HCT116 (cell line): ENCODE data around the gene PDE4D. TPM values are rescaled to one million over a fixed set of nuclear protein-coding genes. Genes with fewer than 3 reads are reported as not detected.

ENCODE experiments used
- ATAC-seq: fragments of 200-7000 bp; cut with Tn5 transposase; 2 replicates; pipeline ENCODE4 v1.9.1; 2020; ENCODE audit warnings: mild to moderate bottlenecking, moderate library complexity
- BruUV-seq: library from RNA; stranded (reverse); fragments of 400-500 nt; replicated peaks from 2 replicates; lab custom pipeline; 2021; lab: Mats Ljungman, UMichigan
- CTCF ChIA-PET: fragments of 300-600 bp; sonication (Branson Sonifier 250); formaldehyde crosslinking; loops from one replicate; lab custom pipeline; 2021; ENCODE audit warnings: antibody characterized with exemption; lab: Charles Lee
- POLR2A ChIA-PET: fragments of 300-600, 350-600 bp; sonication (Branson Sonifier 250); formaldehyde crosslinking; loops from one replicate; lab custom pipeline; 2021; ENCODE audit warnings: antibody characterized with exemption; lab: Charles Lee
- RAD21 ChIA-PET, 2 experiments: fragments of 300-600 bp; sonication (Branson Sonifier 250); formaldehyde crosslinking; loops; one replicate each; lab custom pipeline; 2023; ENCODE audit warnings: low total read pairs in 2 of 2; ENCODE audit not compliant: uncharacterized antibody in 2 of 2, unreplicated experiment in 2 of 2, low non-redundant PET in 1 of 2; lab: Charles Lee
- DNase-seq: peaks from one replicate; pipeline ENCODE4 v3.0.0-alpha.2; 2010; ENCODE audit warnings: low read depth, low spot score
- H2AFZ ChIP-seq: fragments of 200-600 bp; shearing (Covaris generic), sonication (generic); 2 replicates; pipeline ENCODE4 v1.6.1; 2017; ENCODE audit warnings: low read depth, mixed run types, mixed read lengths, antibody characterized with exemption, low read length; ENCODE audit not compliant: poor library complexity, severe bottlenecking
- H3K27ac ChIP-seq: 2 replicates; pipeline ENCODE4 v1.5.1; 2012; ENCODE audit warnings: low read depth, low read length
- H3K27me3 ChIP-seq: fragments of 200-600 bp; sonication (generic); 2 replicates; pipeline ENCODE4 v1.6.1; 2016; ENCODE audit warnings: mixed run types, low read length, mixed read lengths; ENCODE audit not compliant: insufficient read depth
- H3K36me3 ChIP-seq, 2 experiments: fragments of 200-500 bp in 1 of 2; fragments of 200-600 bp in 1 of 2; sonication (Bioruptor generic) in 1 of 2; sonication (generic) in 1 of 2; 2 replicates each; pipeline versions ENCODE4 v1.5.1 to v1.6.1; 2014 to 2016; ENCODE audit warnings: low read length in 2 of 2, inconsistent platforms in 1 of 2, mixed read lengths in 1 of 2, mixed run types in 1 of 2; ENCODE audit not compliant: insufficient read depth in 2 of 2, control insufficient read depth in 1 of 2
- H3K4me1 ChIP-seq, 2 experiments: fragments of 200-600 bp in 1 of 2; sonication (generic) in 1 of 2; 2 replicates each; pipeline versions ENCODE4 v1.5.1 to v1.6.1; 2012 to 2017; ENCODE audit warnings: low read length in 2 of 2, inconsistent platforms in 1 of 2, mild to moderate bottlenecking in 1 of 2, mixed read lengths in 1 of 2, mixed run types in 1 of 2, moderate library complexity in 1 of 2; ENCODE audit not compliant: insufficient read depth in 2 of 2, control insufficient read depth in 1 of 2
- H3K4me2 ChIP-seq: fragments of 200-600 bp; sonication (generic); 2 replicates; pipeline ENCODE4 v1.6.1; 2017; ENCODE audit warnings: mixed run types, low read length, mixed read lengths
- H3K4me3 ChIP-seq, 2 experiments: fragments of 200-600 bp in 1 of 2; sonication (generic) in 1 of 2; replicated peaks in 1 of 2; 2 replicates each; pipeline ENCODE4 v1.5.1; 2011 to 2016; ENCODE audit warnings: low read length in 2 of 2, control low read depth in 1 of 2, low read depth in 1 of 2, mild to moderate bottlenecking in 1 of 2, mixed read lengths in 1 of 2, mixed run types in 1 of 2
- H3K79me2 ChIP-seq: fragments of 200-600 bp; sonication (generic); 2 replicates; pipeline ENCODE4 v1.6.1; 2017; ENCODE audit warnings: mild to moderate bottlenecking, mixed run types, low read length, moderate library complexity, mixed read lengths; ENCODE audit not compliant: insufficient read depth
- H3K9ac ChIP-seq: fragments of 200-600 bp; sonication (generic); 2 replicates; pipeline ENCODE4 v1.6.1; 2016; ENCODE audit warnings: low read length, mixed read lengths
- H3K9me2 ChIP-seq: fragments of 200-600 bp; sonication (generic), shearing (Covaris generic); 2 replicates; pipeline ENCODE4 v1.6.1; 2017; ENCODE audit warnings: mixed run types, mild to moderate bottlenecking, moderate library complexity; ENCODE audit not compliant: insufficient read depth
- H3K9me3 ChIP-seq, 2 experiments: fragments of 200-500 bp in 1 of 2; fragments of 200-600 bp in 1 of 2; sonication (Bioruptor generic) in 1 of 2; sonication (generic) in 1 of 2; 2 replicates each; pipeline ENCODE4 v1.6.1; 2014 to 2017; ENCODE audit warnings: low read length in 2 of 2, mixed read lengths in 2 of 2, inconsistent platforms in 1 of 2, low read depth in 1 of 2, mild to moderate bottlenecking in 1 of 2, mixed run types in 1 of 2, moderate library complexity in 1 of 2; ENCODE audit not compliant: control insufficient read depth in 1 of 2, insufficient read depth in 1 of 2
- H4K20me1 ChIP-seq: fragments of 200-600 bp; sonication (generic), shearing (Covaris generic); 2 replicates; pipeline ENCODE4 v1.6.1; 2017; ENCODE audit warnings: mixed run types, mild to moderate bottlenecking, moderate library complexity; ENCODE audit not compliant: insufficient read depth
- ELF1 ChIP-seq: IDR thresholded peaks from 2 replicates; pipeline ENCODE4 v1.6.1; 2012; ENCODE audit warnings: low read depth, borderline replicate concordance
- EZH2phosphoT487 ChIP-seq: fragments of 200-600 bp; IDR thresholded peaks from 2 replicates; pipeline ENCODE4 v1.6.1; 2018; ENCODE audit warnings: antibody characterized with exemption, borderline replicate concordance
- POLR2AphosphoS5 ChIP-seq: IDR thresholded peaks from 2 replicates; pipeline ENCODE4 v1.6.1; 2011; ENCODE audit warnings: mild to moderate bottlenecking, low read depth, low read length, moderate library complexity
- SIN3A ChIP-seq: IDR thresholded peaks from 2 replicates; pipeline ENCODE4 v1.6.1; 2012; ENCODE audit warnings: low read depth
- SRF ChIP-seq: IDR thresholded peaks from 2 replicates; pipeline ENCODE4 v1.6.1; 2012; ENCODE audit warnings: low read depth
- intact Hi-C: fragments of 100-400 bp; cut with micrococcal nuclease; formaldehyde crosslinking; loops from 2 replicates; pipeline ENCODE4 v1.10.0; 2022
- total RNA-seq: library from RNA; stranded (reverse); gene quantifications from one replicate; pipeline ENCODE4 v1.2.1, GENCODE V29; 2021; ENCODE audit not compliant: unreplicated experiment
- TF ChIP-seq, protein P1 (sequence below), 3 experiments: fragments of 200-600 bp in 1 of 3; sonication (generic) in 1 of 3; IDR thresholded peaks in 2 of 3; conservative IDR thresholded peaks in 1 of 3; 2 replicates each; pipeline ENCODE4 v1.5.1; 2012 to 2017; ENCODE audit warnings: low read depth in 2 of 3, low read length in 2 of 3, antibody characterized with exemption in 1 of 3, borderline replicate concordance in 1 of 3, control low read depth in 1 of 3, mild to moderate bottlenecking in 1 of 3, mixed read lengths in 1 of 3, mixed run types in 1 of 3, moderate library complexity in 1 of 3; ENCODE audit not compliant: insufficient read depth in 1 of 3

PDE4D gene
- total RNA-seq, 1 experiment from 2014 or later = 1.1 TPM

- Histone ChIP-seq H3K9me3 (no peaks in the 10 kb centered on the region), H3K4me2 (no peak overlapping the region), H2AFZ (no peak overlapping the region), H3K9me2 (no peaks in the 10 kb centered on the region), H4K20me1 (no peaks in the 10 kb centered on the region), H3K4me3 (no peak overlapping the region), H3K79me2 (no peaks in the 10 kb centered on the region), H3K27me3 (peaks cover 15% of the 10 kb centered on the region), H3K4me1 (no peaks in the 10 kb centered on the region), H3K9ac (no peak overlapping the region), H3K36me3 (no peaks in the 10 kb centered on the region), H3K27ac (no peak overlapping the region)
- RAD21 ChIA-PET = no interaction called here
- POLR2A ChIA-PET = no interaction called here
- CTCF ChIA-PET = no interaction called here
- DNase-seq (no peak), ATAC-seq (no peak)
- TF ChIP-seq ELF1 = no peak
- no peak for TF ChIP-seq EZH2phosphoT487
- intact Hi-C loops = no loop called here
- BruUV-seq = no TSS peak
These were observed 639.9 kb downstream of the PDE4D start for GRCh38 chr5:59253625-59254024.

- no peak overlapping the region for H3K9ac ChIP-seq
- ChIA-PET POLR2A (no interaction called here), CTCF (no interaction called here), RAD21 (no interaction called here)
- DNase-seq (no peak), ATAC-seq (no peak)
- no peak overlapping the region for H3K4me2 ChIP-seq
- no peaks in the 10 kb centered on the region for H3K9me3 ChIP-seq
- BruUV-seq = no TSS peak
- peaks cover 9% of the 10 kb centered on the region for H3K27me3 ChIP-seq
- H3K79me2 ChIP-seq = no peaks in the 10 kb centered on the region
- no peak overlapping the region for H2AFZ ChIP-seq
- TF ChIP-seq, protein P1, sequence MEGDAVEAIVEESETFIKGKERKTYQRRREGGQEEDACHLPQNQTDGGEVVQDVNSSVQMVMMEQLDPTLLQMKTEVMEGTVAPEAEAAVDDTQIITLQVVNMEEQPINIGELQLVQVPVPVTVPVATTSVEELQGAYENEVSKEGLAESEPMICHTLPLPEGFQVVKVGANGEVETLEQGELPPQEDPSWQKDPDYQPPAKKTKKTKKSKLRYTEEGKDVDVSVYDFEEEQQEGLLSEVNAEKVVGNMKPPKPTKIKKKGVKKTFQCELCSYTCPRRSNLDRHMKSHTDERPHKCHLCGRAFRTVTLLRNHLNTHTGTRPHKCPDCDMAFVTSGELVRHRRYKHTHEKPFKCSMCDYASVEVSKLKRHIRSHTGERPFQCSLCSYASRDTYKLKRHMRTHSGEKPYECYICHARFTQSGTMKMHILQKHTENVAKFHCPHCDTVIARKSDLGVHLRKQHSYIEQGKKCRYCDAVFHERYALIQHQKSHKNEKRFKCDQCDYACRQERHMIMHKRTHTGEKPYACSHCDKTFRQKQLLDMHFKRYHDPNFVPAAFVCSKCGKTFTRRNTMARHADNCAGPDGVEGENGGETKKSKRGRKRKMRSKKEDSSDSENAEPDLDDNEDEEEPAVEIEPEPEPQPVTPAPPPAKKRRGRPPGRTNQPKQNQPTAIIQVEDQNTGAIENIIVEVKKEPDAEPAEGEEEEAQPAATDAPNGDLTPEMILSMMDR (IDR thresholded peaks at IDR 0.05 in 2 of 3, conservative IDR thresholded peaks at IDR 0.05 in 1 of 3; ENCODE audit: borderline replicate concordance in 1 of 3, insufficient read depth in 1 of 3, low read depth in 2 of 3, low read length in 2 of 3) = no peak
- TF ChIP-seq SRF (no peak), ELF1 (no peak), POLR2AphosphoS5 (no peak), SIN3A (no peak)
- intact Hi-C loops = no loop called here
- no peak overlapping the region for H3K27ac ChIP-seq
- no peaks in the 10 kb centered on the region for H3K36me3 ChIP-seq
- no peaks in the 10 kb centered on the region for H3K4me1 ChIP-seq
- no peaks in the 10 kb centered on the region for H3K9me2 ChIP-seq
- H4K20me1 ChIP-seq = no peaks in the 10 kb centered on the region
- no peak overlapping the region for H3K4me3 ChIP-seq
These were observed 641.9 kb downstream of the PDE4D start for GRCh38 chr5:59251627-59252026.
